ENCODE results near the gene ADA.

GRCh38 chr20:44681796-44682566 lies 30.5 kb upstream of the ADA start:
- TF ChIP-seq CTCF (IDR thresholded peaks at IDR 0.05) (no peak), POLR2AphosphoS5 (IDR thresholded peaks at IDR 0.05) (no peak), POLR2A (IDR thresholded peaks at IDR 0.05) (no peak), EP300 (IDR thresholded peaks at IDR 0.05) (no peak)
